Measurements from ENCODE around the gene HTD2. TPM values are rescaled to one million over a fixed set of nuclear protein-coding genes. Genes with fewer than 3 reads are reported as not detected.

HTD2 gene
- total and polyA plus RNA-seq, 2 donors (not counting 1 experiment from before 2014, with no cell fraction given), result 4.2 to 8.8 TPM

- Mint-ChIP-seq H3K27me3 (no peaks in the 10 kb centered on the region), H3K4me3 (no peak overlapping the region), H3K9me3 (ENCODE audit: insufficient read depth) (no peaks in the 10 kb centered on the region), H3K4me1 (no peaks in the 10 kb centered on the region), H3K27ac (no peak overlapping the region)
- peaks cover 0 to 13% (median 9%) of the 10 kb centered on the region in 3 donors for H3K9me3 ChIP-seq (ENCODE audit: control extremely low read depth in 1 of 3, control insufficient read depth in 2 of 3, insufficient read depth in 1 of 3, low read length in 2 of 3)
- no peak overlapping the region for H3K4me3 ChIP-seq (ENCODE audit: control extremely low read depth in 1 of 5, extremely low read depth in 1 of 5, insufficient read depth in 1 of 5, low read depth in 2 of 5, low read length in 4 of 5)
- no peaks in the 10 kb centered on the region for H4K20me1 ChIP-seq (ENCODE audit: control insufficient read depth, insufficient read depth, low read length, poor library complexity, severe bottlenecking)
- intact Hi-C loops (cut with micrococcal nuclease), result no loop called here
- H3K79me2 ChIP-seq (ENCODE audit: control insufficient read depth, insufficient read depth, low read length), result no peaks in the 10 kb centered on the region
- H3K4me2 ChIP-seq (replicated peaks; ENCODE audit: low read depth, low read length, poor library complexity, severe bottlenecking), result no peak overlapping the region
- no peak for DNase-seq
- H3K27ac ChIP-seq (ENCODE audit: low read length in 2 of 2), result no peak overlapping the region
- 92% methylated on average over 4 of the region's 6 CpGs for WGBS (ENCODE audit: insufficient coverage)
- H3K4me1 ChIP-seq (ENCODE audit: control insufficient read depth in 2 of 2, insufficient read depth in 2 of 2, low read length in 2 of 2), result no peaks in the 10 kb centered on the region
- H2AFZ ChIP-seq (ENCODE audit: insufficient read depth, low read depth, low read length, poor library complexity, severe bottlenecking), result no peak overlapping the region
- ChIA-PET POLR2A (no interaction called here), CTCF (interaction anchor here (0.8 to 13.5 kb wide), 5 partner anchors 10 to 113 kb away, joined by 3 to 334 read pairs (median 4); partner anchors contain the start of genes HTD2 and RPP14)
- H3K27me3 ChIP-seq (replicated peaks in 1 of 4; ENCODE audit: control extremely low read depth in 1 of 4, control insufficient read depth in 3 of 4, insufficient read depth in 4 of 4, low read length in 3 of 4), result no peaks in the 10 kb centered on the region
- TF ChIP-seq EZH2 (IDR thresholded peaks at IDR 0.05; ENCODE audit: borderline replicate concordance, insufficient read depth, low read depth, low read length, poor library complexity, severe bottlenecking) (no peak), CTCF (IDR thresholded peaks at IDR 0.05) (no peak)
- H3K36me3 ChIP-seq (replicated peaks in 1 of 2; ENCODE audit: control extremely low read depth in 1 of 2, control insufficient read depth in 1 of 2, extremely low read depth in 1 of 2, insufficient read depth in 2 of 2, low read length in 1 of 2), result no peaks in the 10 kb centered on the region
- no peak overlapping the region for H3K9ac ChIP-seq (ENCODE audit: low read length)
- no peak for ATAC-seq (ENCODE audit: low read depth)
Measured at GRCh38 chr3:58296843-58297242, 9.5 kb upstream of the HTD2 start.

DNA sequence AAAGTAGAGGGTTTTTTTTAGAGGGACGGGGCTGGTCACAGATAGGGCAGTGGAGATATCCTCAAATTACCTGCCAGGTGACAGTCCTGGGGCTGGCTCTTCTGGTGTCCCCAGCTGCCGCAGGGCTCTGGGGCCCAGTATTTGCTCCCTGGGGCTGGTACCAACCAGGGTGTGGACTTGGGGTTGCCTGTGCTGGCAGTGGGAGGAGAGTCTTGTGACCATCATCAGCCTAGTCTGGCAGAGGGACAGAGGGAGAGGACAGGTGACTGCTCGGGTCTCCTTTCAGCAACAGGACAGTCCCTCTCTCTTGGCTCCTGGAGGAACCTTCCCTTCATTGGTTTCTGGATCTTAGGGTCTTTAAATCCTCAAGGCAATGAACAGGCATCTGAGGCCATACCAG, 8.1 kb upstream of the HTD2 start:
- no peak overlapping the region for H2AFZ ChIP-seq (ENCODE audit: insufficient read depth, low read depth, low read length, poor library complexity, severe bottlenecking)
- H3K9me3 Mint-ChIP-seq (ENCODE audit: insufficient read depth), result no peaks in the 10 kb centered on the region
- ChIA-PET CTCF (interaction anchor here (0.9 to 13.5 kb wide), 5 partner anchors 8 to 193 kb away, joined by 4 to 334 read pairs (median 7); partner anchors contain the start of genes HTD2 and RPP14), POLR2A (no interaction called here)
- TF ChIP-seq CTCF (IDR thresholded peaks at IDR 0.05), result no peak
- TF ChIP-seq EZH2 (IDR thresholded peaks at IDR 0.05; ENCODE audit: borderline replicate concordance, insufficient read depth, low read depth, low read length, poor library complexity, severe bottlenecking), result no peak
- intact Hi-C loops (cut with micrococcal nuclease), result no loop called here
- no peaks in the 10 kb centered on the region for H3K4me1 Mint-ChIP-seq
- no peaks in the 10 kb centered on the region for H3K27me3 ChIP-seq (replicated peaks in 1 of 4; ENCODE audit: control extremely low read depth in 1 of 4, control insufficient read depth in 3 of 4, insufficient read depth in 4 of 4, low read length in 3 of 4)
- no peaks in the 10 kb centered on the region for H3K79me2 ChIP-seq (ENCODE audit: control insufficient read depth, insufficient read depth, low read length)
- no peak overlapping the region for H3K9ac ChIP-seq (ENCODE audit: low read length)
- DNase-seq, result no peak
- H3K27ac Mint-ChIP-seq, result no peak overlapping the region
- 76% methylated on average over 3 of the region's 3 CpGs for WGBS (ENCODE audit: insufficient coverage)
- no peaks in the 10 kb centered on the region for H4K20me1 ChIP-seq (ENCODE audit: control insufficient read depth, insufficient read depth, low read length, poor library complexity, severe bottlenecking)
- H3K9me3 ChIP-seq (ENCODE audit: control extremely low read depth in 1 of 3, control insufficient read depth in 2 of 3, insufficient read depth in 1 of 3, low read length in 2 of 3), result peaks cover 0 to 14% (median 14%) of the 10 kb centered on the region in 3 donors
- no peaks in the 10 kb centered on the region for H3K36me3 ChIP-seq (replicated peaks in 1 of 2; ENCODE audit: control extremely low read depth in 1 of 2, control insufficient read depth in 1 of 2, extremely low read depth in 1 of 2, insufficient read depth in 2 of 2, low read length in 1 of 2)
- no peaks in the 10 kb centered on the region for H3K27me3 Mint-ChIP-seq
- no peak overlapping the region for H3K27ac ChIP-seq (ENCODE audit: low read length in 2 of 2)
- no peak for ATAC-seq (ENCODE audit: low read depth)
- no peak overlapping the region for H3K4me3 ChIP-seq (ENCODE audit: control extremely low read depth in 1 of 5, extremely low read depth in 1 of 5, insufficient read depth in 1 of 5, low read depth in 2 of 5, low read length in 4 of 5)
- H3K4me1 ChIP-seq (ENCODE audit: control insufficient read depth in 2 of 2, insufficient read depth in 2 of 2, low read length in 2 of 2), result no peaks in the 10 kb centered on the region
- H3K4me3 Mint-ChIP-seq, result no peak overlapping the region
- H3K4me2 ChIP-seq (replicated peaks; ENCODE audit: low read depth, low read length, poor library complexity, severe bottlenecking), result no peak overlapping the region

Data from B cell (primary cell).